NCI-H1694 (cell line): ENCODE measurements around the gene SLC5A2.
"Not testable (repeated sequence)": the region's sequence is repeated elsewhere in the genome, so short reads cannot be mapped to it uniquely, and the experiment has no call there.

Experiments used
- DNase-seq: peaks from one replicate; lab custom pipeline; 2025; lab: John Stamatoyannopoulos, UW

SLC5A2 gene

DNA sequence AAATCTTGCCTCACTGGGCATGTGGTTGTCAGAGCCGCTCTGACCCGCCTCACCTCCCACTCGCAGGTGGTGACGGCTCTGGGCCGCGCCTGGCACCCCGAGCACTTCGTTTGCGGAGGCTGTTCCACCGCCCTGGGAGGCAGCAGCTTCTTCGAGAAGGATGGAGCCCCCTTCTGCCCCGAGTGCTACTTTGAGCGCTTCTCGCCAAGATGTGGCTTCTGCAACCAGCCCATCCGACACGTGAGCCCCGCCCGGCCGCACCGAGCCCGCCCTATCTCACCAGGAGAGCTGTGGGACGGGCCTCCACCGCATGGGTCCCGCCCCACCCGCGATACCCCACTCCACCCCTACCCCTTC is 7.0 kb upstream of the SLC5A2 start:
- no peak for DNase-seq

DNA sequence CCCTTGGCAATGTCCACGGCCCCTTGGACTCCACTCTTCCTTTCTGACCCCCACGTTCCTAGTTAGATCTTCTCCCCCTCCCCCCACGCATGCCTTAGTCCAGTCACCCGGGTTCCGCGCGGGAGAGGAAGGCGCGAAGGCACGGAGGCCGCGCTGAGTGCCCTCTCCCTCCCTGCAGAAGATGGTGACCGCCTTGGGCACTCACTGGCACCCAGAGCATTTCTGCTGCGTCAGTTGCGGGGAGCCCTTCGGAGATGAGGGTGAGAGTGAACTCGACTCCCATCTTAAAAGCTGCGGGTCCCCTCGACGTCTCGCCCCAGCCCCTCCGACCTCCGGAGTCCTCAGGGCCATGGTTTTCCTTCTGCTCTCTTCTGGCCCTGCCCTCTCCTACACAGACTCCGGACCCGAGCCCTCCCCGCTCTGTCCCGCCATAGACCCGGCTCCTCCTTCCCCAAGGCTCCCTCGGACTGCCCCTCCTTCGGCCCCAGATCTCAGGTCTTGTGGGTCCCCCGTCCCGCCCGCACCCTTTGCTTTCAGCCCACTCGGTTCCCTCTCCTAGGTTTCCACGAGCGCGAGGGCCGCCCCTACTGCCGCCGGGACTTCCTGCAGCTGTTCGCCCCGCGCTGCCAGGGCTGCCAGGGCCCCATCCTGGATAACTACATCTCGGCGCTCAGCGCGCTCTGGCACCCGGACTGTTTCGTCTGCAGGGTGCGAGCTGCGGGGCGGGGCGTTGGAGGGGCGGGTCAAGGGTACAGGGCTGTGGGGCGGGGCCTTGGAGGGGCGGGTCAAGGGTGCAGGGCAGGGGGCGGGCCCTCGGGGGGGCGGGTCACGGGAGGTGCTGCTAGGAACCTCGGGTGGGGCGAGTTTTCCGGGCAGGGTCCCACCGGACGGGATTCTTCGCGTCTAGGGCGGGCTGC is 6.4 kb upstream of the SLC5A2 start:
- no peak for DNase-seq

DNA sequence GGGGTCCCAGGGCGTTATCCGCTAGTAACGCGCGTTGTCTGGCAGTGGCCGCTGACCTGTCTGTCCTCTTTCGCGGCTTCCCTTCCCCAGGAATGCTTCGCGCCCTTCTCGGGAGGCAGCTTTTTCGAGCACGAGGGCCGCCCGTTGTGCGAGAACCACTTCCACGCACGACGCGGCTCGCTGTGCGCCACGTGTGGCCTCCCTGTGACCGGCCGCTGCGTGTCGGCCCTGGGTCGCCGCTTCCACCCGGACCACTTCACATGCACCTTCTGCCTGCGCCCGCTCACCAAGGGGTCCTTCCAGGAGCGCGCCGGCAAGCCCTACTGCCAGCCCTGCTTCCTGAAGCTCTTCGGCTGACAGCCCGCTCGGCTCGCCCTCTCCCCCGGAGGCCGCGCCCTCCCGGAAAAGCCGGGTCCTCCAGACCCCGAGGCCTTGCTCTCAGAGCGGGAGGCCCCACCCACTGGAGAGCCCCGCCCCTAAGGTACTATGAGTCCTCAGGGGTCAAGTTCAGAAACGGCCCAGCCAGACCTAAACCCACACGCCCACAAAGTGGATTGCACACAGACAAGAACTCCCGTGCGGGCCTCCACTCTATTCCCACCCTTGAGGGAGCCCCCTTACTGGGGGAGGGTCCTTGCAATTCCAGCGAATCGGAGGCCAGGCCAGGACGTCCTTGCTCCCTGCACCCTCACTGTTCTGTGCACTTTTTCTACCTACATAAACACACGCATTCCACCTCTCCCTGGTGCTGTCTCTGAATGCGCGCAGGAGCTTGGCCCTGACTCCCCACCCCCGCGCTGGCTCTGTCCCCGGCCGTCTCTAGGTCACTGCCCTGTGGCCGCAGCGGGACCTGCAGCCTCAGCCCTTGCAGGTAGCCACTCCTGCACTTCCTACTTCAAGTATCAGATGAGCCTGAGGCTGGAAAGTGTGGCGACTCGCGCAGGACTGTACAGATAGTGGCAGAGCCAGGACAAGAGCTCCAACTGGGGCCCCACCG is 5.4 kb upstream of the SLC5A2 start:
- DNase-seq: no peak

DNA sequence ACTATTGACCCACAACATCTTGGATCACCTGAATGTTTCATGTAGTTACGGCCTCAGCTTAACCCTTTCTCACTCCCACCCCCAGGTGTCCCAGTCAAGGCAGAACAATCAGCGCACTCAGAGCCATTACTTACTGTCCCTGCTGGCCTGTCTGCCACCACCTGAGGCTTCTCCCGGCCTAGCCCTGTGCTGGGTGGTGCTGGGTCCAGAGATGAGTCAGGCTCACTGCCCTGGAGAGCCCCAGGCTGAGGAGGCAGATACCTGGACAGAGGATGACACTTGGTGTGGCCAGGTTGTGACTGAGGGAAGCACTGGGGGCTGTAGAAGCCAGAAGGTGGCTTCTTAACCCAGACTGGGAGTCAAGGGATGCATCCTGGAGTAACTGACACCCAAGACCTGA is 4.0 kb upstream of the SLC5A2 start:
- no peak for DNase-seq

DNA sequence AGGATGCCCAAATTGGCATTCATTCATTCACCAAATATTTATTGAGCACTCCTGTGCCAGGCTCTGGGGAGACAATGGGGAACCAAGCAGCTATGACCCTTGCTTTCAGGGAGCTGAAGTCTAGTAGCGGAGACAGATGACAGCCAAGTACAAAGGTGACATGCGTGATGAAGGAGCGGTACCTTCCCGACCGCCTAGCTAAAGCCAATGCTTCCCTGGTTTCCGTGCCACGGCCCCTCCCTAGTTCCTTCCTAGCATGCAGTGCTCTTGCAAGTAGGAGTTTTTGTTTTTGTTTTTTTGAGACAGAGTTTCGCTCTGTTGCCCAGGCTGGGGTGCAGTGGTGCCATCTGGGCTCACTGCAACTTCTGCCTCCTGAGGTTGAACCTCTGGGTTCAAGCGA is 3.2 kb upstream of the SLC5A2 start:
- DNase-seq: no peak

DNA sequence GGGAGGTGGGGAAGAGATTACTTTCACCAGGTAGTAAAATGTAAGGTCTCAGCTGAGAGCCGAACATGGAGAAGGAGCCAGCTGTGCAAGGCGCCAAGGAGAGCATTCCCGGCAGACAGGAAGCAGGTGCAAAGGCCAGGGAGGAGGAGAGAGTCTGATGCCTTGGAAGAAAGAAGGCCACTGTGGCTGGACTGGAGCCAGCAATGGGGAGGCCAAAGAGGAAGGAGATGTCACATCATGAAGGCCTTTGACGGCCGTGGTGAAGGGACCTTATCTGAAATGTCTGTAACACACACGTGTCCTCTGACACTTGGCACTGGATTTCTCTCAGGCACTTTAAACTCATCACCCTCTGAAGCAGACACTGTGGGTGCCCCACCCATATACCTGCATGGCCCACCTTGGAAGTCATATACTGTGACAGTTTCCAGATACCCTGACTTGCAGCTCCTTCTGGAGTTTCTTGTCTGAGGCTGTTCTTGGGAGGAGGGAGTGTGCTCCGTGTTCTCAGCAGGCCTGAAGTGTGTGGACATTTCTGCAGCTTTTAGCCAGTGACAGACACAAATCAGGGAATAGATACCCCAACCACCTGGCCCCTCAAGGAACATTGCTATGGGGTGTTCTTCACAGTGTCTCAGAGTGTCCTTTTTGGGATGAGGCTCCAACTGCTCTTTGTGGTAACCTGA is 1.9 kb upstream of the SLC5A2 start:
- no peak for DNase-seq

DNA sequence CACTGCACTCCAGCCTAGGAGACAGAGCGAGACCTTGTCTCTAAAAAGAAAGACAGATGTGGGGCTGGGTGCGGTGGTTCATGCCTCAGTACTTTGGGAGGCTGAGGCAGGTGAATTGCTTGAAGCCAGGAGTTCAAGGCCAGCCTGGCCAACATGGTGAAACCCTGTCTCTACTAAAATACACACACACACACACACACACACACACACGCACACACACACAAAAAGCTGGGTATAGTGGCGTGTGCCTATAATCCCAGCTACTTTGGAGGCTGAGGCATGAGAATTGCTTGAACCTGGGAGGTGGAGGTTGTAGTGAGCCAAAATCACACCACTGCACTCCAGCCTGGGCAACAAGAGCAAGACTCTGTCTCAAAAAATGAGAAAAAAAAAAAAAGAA is 1.1 kb downstream of the SLC5A2 start:
- DNase-seq: not testable (repeated sequence)

DNA sequence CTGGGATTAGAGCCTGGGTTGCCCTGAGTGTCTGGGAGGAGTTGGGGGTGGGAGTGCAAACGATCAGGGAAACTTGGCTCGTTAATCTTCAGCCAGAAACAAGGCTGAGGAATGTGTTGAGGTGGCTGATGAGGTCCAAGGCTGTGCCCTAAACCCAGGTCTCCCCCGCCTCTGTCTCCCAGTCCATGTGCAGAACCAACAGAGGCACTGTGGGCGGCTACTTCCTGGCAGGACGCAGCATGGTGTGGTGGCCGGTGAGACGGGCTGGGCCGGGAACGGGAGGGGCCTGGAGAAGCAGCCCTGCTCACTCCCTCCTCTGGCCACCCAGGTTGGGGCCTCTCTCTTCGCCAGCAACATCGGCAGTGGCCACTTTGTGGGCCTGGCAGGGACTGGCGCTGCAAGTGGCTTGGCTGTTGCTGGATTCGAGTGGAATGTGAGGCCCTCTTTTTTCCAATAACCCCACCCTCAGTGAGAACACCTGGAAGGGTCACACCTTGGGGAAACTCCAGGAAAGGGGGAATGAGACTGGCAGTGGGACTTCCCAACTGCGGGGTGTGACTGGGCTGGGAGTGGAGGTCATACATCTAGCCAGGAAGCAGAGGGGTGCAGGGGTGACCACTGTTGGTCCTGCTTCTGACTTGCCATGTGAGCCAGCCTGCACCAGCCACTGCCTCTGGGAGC is 1.7 kb downstream of the SLC5A2 start:
- no peak for DNase-seq

DNA sequence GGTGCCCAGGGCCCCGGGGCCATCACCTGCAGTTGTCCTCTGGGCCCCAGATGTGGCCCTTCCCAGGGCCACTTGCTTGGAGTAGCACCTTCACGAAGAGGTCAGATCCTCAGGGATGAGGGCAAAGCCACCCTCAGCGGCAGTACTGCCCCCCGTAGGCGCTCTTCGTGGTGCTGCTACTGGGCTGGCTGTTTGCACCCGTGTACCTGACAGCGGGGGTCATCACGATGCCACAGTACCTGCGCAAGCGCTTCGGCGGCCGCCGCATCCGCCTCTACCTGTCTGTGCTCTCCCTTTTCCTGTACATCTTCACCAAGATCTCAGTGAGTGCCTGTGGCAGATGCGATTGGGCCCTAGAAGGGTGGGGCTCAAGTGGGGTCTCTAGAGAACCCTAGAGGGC is 2.6 kb downstream of the SLC5A2 start:
- no peak for DNase-seq

DNA sequence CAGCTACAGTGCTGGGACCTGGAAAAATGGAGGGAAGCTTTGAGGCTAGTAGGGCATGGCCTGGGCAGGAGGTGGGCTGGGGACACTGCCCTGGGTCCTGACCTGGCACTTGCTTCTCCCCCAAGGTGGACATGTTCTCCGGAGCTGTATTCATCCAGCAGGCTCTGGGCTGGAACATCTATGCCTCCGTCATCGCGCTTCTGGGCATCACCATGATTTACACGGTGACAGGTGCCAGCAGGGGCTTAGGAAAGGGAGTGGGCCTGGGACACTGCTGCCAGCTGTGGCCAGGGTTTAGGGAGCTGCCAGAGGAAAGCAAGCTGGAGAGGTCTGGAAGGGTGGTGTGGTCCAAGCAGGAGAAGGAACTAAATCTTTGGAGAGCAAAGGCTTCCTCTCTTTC is 3.1 kb downstream of the SLC5A2 start:
- DNase-seq: no peak

DNA sequence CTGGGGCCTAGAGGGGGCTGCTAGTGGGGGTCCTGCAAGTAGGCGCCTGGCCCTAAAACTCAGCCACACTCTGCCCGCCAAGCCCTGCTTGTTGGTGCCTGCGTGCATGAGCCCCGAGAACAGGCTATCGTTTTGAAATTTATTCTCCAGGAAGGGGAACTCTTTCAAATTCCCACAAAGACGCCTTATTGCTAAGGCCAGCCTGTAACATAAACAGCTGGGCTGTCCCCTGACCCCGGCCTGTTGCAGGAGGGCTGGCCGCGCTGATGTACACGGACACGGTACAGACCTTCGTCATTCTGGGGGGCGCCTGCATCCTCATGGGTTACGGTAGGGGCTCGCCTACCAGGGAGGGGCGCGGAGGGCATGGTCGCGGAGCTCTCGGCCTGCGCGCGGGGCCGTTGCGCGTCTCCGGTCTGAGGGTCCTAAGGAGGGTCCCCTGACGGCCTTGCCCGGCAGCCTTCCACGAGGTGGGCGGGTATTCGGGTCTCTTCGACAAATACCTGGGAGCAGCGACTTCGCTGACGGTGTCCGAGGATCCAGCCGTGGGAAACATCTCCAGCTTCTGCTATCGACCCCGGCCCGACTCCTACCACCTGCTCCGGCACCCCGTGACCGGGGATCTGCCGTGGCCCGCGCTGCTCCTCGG is 4.3 kb downstream of the SLC5A2 start:
- no peak for DNase-seq

DNA sequence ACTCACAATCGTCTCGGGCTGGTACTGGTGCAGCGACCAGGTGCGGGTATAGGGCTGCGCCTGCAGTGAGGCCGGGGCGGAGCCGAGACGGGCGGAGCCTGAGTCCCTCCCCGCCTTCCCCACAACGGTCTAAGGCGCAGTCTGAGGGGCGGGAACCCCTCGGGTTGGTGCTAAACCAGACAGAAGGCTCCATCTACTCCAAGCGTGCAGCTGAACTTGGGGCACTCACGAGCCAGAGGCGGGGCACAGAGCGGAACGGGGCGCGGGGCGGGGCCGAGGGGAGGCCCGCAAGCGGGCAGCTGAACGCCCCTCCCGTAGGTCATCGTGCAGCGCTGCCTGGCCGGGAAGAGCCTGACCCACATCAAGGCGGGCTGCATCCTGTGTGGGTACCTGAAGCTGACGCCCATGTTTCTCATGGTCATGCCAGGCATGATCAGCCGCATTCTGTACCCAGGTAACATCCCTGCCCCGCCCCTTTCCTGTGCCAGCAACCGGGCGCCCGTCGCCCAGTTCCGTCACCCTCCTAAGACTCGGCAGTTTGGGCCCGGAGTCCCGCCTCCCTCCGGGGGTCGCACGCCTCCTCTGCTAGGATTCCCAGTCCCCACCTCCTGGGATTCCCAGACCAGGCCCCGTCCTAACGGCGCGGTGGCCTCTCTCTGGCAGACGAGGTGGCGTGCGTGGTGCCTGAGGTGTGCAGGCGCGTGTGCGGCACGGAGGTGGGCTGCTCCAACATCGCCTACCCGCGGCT is 5.0 kb downstream of the SLC5A2 start:
- DNase-seq: peak; percentile 20

DNA sequence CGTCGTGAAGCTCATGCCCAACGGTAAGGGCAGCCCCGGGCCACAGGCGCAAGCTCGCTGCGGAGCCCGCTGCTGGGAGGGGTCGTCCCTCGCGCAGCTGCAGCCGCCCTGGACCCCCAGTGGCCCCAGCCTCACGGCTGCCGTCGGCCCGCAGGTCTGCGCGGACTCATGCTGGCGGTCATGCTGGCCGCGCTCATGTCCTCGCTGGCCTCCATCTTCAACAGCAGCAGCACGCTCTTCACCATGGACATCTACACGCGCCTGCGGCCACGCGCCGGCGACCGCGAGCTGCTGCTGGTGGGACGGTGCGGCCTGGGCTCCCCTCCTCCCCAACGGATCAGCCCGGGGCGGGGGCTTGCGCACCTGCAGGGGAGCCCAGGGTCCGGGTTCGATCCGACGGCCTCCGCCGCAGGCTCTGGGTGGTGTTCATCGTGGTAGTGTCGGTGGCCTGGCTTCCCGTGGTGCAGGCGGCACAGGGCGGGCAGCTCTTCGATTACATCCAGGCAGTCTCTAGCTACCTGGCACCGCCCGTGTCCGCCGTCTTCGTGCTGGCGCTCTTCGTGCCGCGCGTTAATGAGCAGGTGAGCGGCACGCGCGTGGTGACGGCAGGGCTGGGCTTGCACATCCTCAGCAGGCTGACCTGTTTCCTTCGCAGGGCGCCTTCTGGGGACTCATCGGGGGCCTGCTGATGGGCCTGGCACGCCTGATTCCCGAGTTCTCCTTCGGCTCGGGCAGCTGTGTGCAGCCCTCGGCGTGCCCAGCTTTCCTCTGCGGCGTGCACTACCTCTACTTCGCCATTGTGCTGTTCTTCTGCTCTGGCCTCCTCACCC is 5.8 kb downstream of the SLC5A2 start:
- DNase-seq: no peak

DNA sequence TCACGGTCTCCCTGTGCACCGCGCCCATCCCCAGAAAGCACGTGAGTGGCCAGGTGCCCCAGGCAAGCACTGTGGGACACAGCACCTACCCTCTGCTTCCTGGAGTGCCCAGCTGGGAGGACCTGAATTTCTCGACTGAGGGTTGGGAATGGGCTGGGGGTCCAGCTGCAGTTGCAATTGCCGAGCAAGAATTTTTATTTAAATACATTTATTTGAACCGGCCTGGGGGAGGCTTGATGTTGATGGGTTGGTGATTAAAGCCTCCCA is 6.3 kb downstream of the SLC5A2 start:
- DNase-seq: no peak

DNA sequence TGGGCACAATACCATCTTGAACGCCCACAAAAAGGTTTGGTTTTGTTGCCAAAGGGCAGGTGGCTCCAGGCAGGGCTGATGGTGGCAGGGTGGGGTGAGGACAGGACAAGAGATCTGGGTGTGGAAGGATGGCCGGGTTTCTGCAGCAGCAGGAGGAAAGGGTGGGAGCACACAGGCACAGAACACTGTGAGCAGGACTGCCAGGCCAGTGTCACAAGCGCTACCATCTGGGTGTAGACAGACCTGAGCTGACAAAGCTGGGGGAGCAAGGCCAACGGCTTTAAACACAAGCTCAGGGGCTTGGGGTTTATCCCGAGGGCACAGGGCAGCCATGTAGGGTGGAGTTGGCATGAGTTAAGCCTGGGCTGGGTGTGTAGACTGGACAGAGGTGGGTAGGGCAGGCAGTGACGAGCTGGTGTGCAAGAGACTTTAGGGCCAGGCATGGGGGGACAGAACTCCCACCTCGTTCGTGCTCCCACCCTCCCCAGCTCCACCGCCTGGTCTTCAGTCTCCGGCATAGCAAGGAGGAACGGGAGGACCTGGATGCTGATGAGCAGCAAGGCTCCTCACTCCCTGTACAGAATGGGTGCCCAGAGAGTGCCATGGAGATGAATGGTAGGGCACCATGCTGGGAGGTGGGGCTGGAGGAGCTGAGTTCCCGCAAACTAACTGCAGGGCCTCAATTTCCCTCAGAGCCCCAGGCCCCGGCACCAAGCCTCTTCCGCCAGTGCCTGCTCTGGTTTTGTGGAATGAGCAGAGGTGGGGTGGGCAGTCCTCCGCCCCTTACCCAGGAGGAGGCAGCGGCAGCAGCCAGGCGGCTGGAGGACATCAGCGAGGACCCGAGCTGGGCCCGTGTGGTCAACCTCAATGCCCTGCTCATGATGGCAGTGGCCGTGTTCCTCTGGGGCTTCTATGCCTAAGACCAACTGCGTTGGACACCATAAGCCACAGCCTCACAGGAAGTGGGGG is 7.0 kb downstream of the SLC5A2 start:
- no peak for DNase-seq

DNA sequence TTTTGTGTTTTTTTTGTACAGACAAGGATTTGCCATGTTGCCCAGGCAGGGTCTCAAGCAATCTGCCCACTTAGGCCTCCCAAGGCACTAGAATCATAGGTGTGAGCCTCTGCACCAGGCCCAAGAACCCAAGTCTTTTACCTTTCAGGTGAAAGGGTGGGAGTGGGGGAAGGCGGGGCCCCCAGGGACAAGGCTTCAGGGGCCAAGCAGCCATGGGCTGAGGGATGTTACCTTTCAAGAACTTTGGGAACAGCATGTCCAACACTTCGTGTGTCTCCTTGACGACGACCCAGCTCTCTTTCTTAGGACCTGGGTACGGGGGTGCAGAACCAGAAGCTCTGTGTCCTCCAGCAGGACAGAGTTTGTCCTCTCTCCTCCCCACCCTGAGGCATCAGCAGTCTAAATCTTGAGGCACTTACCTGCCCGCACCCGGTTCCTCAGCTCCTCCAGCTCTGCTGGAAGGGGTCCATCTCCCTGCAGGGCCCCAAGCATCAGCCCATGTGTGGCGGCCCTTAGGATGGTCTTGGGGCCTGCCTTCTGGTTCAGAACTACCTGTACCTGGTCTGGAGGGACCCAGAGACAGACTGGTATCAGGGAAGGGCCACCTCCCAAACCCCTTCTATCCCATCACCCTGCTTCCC is 9.0 kb downstream of the SLC5A2 start:
- no peak for DNase-seq

DNA sequence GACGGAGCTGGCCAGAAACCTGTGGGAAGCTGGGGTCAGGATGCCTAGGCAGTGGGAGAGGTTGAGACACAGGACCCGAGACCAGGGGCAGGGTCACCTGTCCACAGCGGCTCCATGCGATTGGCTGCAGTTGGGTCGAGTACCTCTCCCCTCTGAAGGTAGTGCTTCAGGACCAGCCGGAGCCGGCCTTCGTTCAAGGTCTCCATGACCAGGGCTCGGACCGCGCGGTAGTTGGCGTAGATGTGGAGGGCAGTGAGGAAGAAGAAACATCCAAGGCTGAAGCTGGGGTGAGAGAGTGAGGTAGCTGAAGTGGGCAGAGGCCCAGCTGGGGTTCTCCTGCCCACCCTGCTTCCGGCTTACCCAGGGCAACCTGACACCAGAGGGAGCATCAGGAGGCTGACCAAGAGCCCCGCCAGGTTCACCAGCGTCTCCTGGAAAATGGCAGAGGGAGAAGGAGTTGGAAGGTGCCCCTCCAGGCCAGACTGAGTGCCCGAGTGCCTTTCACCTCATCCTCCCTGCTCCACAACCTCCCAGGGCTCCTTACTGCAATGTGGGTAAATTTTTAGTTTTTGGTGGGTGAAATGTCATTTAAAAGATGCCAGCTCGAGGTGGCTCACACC is 10.7 kb downstream of the SLC5A2 start:
- no peak for DNase-seq

DNA sequence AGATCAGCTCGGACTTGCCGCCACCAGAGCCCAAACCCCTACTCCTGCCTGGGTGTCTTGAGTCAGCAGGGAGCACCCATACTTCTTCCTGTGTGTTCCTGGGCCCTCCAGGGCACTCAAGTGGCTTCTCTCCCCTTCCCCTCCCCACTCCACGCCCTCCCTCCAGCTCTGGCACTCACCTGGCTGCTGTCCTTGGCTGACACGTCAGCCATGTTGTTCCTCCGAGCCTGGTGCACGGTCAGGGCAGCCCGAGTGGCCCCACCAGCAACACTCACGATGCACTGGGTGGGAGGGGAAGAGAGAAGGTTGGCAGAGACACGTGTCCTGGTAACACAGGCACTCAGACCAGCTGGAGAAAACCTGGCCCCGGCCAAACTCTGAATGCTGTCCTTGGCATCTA is 13.7 kb downstream of the SLC5A2 start:
- no peak for DNase-seq
